Mesenchymal stem cell (in vitro differentiated cells and primary cell): ENCODE results near the gene MTUS2.

ENCODE experiments used
- DNase-seq: peaks from one replicate; pipeline ENCODE4 v3.0.0-alpha.2; 2013
- H2AFZ ChIP-seq: one replicate; pipeline ENCODE4 v1.6.1; 2013; ENCODE audit warnings: low read depth, mild to moderate bottlenecking, control low read depth, inconsistent platforms, low read length, moderate library complexity
- H2AK5ac ChIP-seq: 2 replicates; pipeline ENCODE4 v1.6.1; 2013; ENCODE audit warnings: low read length, moderate library complexity, mild to moderate bottlenecking, inconsistent platforms; ENCODE audit not compliant: severe bottlenecking
- H2BK120ac ChIP-seq: one replicate; pipeline ENCODE4 v1.6.1; 2013; ENCODE audit warnings: low read depth, mild to moderate bottlenecking, inconsistent platforms, low read length, moderate library complexity
- H2BK12ac ChIP-seq, 2 experiments: one replicate each; pipeline ENCODE4 v1.6.1; 2013; ENCODE audit warnings: inconsistent platforms in 2 of 2, low read length in 2 of 2, mild to moderate bottlenecking in 2 of 2, moderate library complexity in 2 of 2, control low read depth in 1 of 2
- H2BK15ac ChIP-seq: one replicate; pipeline ENCODE4 v1.6.1; 2013; ENCODE audit warnings: mild to moderate bottlenecking, low read depth, inconsistent platforms; ENCODE audit not compliant: poor library complexity, severe bottlenecking
- H2BK5ac ChIP-seq: 2 replicates; pipeline ENCODE4 v1.6.1; 2013; ENCODE audit warnings: low read depth, mild to moderate bottlenecking, low read length, control low read depth, inconsistent platforms; ENCODE audit not compliant: poor library complexity, severe bottlenecking
- H3K14ac ChIP-seq, 2 experiments: one replicate each; pipeline ENCODE4 v1.6.1; 2013; ENCODE audit warnings: inconsistent platforms in 2 of 2, low read length in 2 of 2, control low read depth in 1 of 2, mild to moderate bottlenecking in 1 of 2, moderate library complexity in 1 of 2
- H3K18ac ChIP-seq, 2 experiments: one replicate each; pipeline ENCODE4 v1.6.1; 2013; ENCODE audit warnings: inconsistent platforms in 2 of 2, low read length in 2 of 2, control low read depth in 1 of 2, low read depth in 1 of 2, mild to moderate bottlenecking in 1 of 2
- H3K23ac ChIP-seq, 2 experiments: one replicate each; pipeline ENCODE4 v1.6.1; 2013; ENCODE audit warnings: inconsistent platforms in 2 of 2, low read length in 2 of 2, mild to moderate bottlenecking in 2 of 2, moderate library complexity in 2 of 2, control low read depth in 1 of 2
- H3K27ac ChIP-seq: 2 replicates; pipeline ENCODE4 v1.5.1; 2013; ENCODE audit warnings: mild to moderate bottlenecking, moderate library complexity, low read length, control low read depth, inconsistent platforms; ENCODE audit not compliant: poor library complexity, severe bottlenecking
- H3K27me3 ChIP-seq, 2 experiments: 2 replicates each; pipeline versions ENCODE4 v1.6.1 to v1.7.0; 2013; ENCODE audit warnings: low read length in 2 of 2, mild to moderate bottlenecking in 2 of 2, moderate library complexity in 2 of 2, control low read depth in 1 of 2, inconsistent platforms in 1 of 2; ENCODE audit not compliant: control insufficient read depth in 1 of 2, insufficient read depth in 1 of 2
- H3K36me3 ChIP-seq, 2 experiments: 2 replicates each; pipeline versions ENCODE4 v1.6.1 to v1.7.0; 2013; ENCODE audit warnings: low read length in 2 of 2, control low read depth in 1 of 2, inconsistent platforms in 1 of 2, low read depth in 1 of 2, mild to moderate bottlenecking in 1 of 2; ENCODE audit not compliant: insufficient read depth in 2 of 2, control insufficient read depth in 1 of 2
- H3K4ac ChIP-seq, 2 experiments: one replicate each; pipeline ENCODE4 v1.6.1; 2013; ENCODE audit warnings: inconsistent platforms in 2 of 2, low read length in 2 of 2, mild to moderate bottlenecking in 2 of 2, moderate library complexity in 2 of 2, control low read depth in 1 of 2, low read depth in 1 of 2
- H3K4me1 ChIP-seq: 2 replicates; pipeline ENCODE4 v1.6.1; 2013; ENCODE audit warnings: low read depth, low read length, control low read depth; ENCODE audit not compliant: control insufficient read depth, insufficient read depth
- H3K4me2 ChIP-seq: 2 replicates; pipeline ENCODE4 v1.6.1; 2013; ENCODE audit warnings: low read length, mild to moderate bottlenecking, inconsistent platforms; ENCODE audit not compliant: poor library complexity, severe bottlenecking
- H3K4me3 ChIP-seq, 2 experiments: 2 replicates each; pipeline versions ENCODE4 v1.5.1 to v1.7.0; 2013; ENCODE audit warnings: low read length in 2 of 2, mild to moderate bottlenecking in 2 of 2, control low read depth in 1 of 2, low read depth in 1 of 2; ENCODE audit not compliant: insufficient read depth in 1 of 2
- H3K79me1 ChIP-seq: replicated peaks from 2 replicates; pipeline ENCODE4 v1.6.1; 2013; ENCODE audit warnings: mild to moderate bottlenecking, control low read depth, low read length, inconsistent platforms; ENCODE audit not compliant: poor library complexity, severe bottlenecking
- H3K9ac ChIP-seq: 2 replicates; pipeline ENCODE4 v1.7.0; 2013; ENCODE audit warnings: mild to moderate bottlenecking, low read length, moderate library complexity
- H3K9me3 ChIP-seq: 2 replicates; pipeline ENCODE4 v1.7.0; 2013; ENCODE audit warnings: mild to moderate bottlenecking, low read length; ENCODE audit not compliant: control insufficient read depth
- H4K8ac ChIP-seq: one replicate; pipeline ENCODE4 v1.6.1; 2013; ENCODE audit warnings: inconsistent platforms, mild to moderate bottlenecking, low read length, moderate library complexity
- H4K91ac ChIP-seq: one replicate; pipeline ENCODE4 v1.6.1; 2013; ENCODE audit warnings: mild to moderate bottlenecking, low read length, inconsistent platforms
- WGBS: methylation state at CpG from one replicate; pipeline ENCODE4 v1.1.7; 2013; ENCODE audit warnings: mixed read lengths; 5-methylcytosine and 5-hydroxymethylcytosine counted together

Gene MTUS2

DNA sequence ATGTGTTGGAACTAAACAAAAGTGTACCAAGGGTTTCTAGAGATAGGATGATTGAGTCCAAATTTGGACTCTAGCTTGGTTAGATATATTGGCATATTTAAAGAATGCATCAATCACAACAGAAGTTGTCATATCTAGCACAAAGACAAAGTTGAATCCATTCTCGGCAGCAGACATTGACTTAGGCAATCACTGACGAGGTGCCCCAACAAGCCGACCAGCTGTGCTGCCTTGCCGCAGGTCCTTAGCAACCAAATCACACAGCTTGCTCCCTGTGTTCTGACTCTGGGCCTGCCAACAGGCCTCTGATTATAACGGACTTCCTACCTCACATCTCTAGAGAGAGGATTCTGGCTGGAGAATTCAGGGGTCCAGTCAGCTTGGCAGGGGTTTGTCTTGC, 208.7 kb downstream of the MTUS2 start:
- Histone ChIP-seq H3K4ac (no peak overlapping the region), H3K14ac (no peak overlapping the region), H2AFZ (no peak overlapping the region), H2AK5ac (no peak overlapping the region), H3K23ac (no peak overlapping the region), H3K18ac (no peak overlapping the region), H3K27ac (no peak overlapping the region), H4K91ac (no peak overlapping the region), H4K8ac (no peak overlapping the region), H3K9me3 (peaks cover 7% of the 10 kb centered on the region), H3K79me1 (no peaks in the 10 kb centered on the region), H2BK15ac (no peak overlapping the region), H2BK120ac (no peak overlapping the region), H2BK5ac (no peak overlapping the region), H3K36me3 (no peaks in the 10 kb centered on the region), H3K9ac (no peak overlapping the region), H3K4me1 (no peaks in the 10 kb centered on the region), H3K27me3 (no peaks in the 10 kb centered on the region), H2BK12ac (no peak overlapping the region), H3K4me3 (no peak overlapping the region), H3K4me2 (no peak overlapping the region)
- 89% methylated on average over 4 of the region's 5 CpGs for WGBS
- DNase-seq = no peak

DNA sequence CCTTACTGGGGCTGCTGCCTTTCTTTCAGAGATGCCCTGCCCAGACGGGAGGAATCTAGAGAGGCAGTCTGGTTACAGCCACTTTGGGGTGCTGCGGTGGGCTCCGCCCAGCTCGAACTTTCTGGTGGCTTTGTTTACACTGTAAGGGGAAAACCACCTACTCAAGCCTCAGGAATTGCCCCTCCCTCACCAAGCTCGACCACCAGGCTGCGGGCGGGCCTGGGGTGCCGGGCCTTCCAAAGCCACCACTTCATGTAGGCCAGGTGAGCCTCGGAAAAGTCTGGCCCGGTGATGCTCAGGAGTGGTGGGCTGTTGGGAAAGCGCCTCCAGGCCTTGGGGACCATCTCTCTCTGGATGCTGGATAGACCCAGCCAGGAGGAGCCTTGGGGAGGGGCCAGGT, 218.6 kb downstream of the MTUS2 start:
- Histone ChIP-seq H3K14ac (no peak overlapping the region), H3K4ac (no peak overlapping the region), H3K18ac (no peak overlapping the region), H2BK15ac (no peak overlapping the region), H3K9ac (no peak overlapping the region), H3K4me3 (no peak overlapping the region), H3K27me3 (no peaks in the 10 kb centered on the region), H3K79me1 (no peaks in the 10 kb centered on the region), H2AK5ac (no peak overlapping the region), H2BK120ac (no peak overlapping the region), H3K4me2 (no peak overlapping the region), H3K36me3 (no peaks in the 10 kb centered on the region), H3K9me3 (no peaks in the 10 kb centered on the region), H3K27ac (no peak overlapping the region), H4K91ac (no peak overlapping the region), H3K4me1 (no peaks in the 10 kb centered on the region), H2BK12ac (no peak overlapping the region), H2BK5ac (no peak overlapping the region), H3K23ac (no peak overlapping the region), H4K8ac (no peak overlapping the region), H2AFZ (no peak overlapping the region)
- no peak for DNase-seq
- WGBS = 93% methylated on average over 11 of the region's 11 CpGs

DNA sequence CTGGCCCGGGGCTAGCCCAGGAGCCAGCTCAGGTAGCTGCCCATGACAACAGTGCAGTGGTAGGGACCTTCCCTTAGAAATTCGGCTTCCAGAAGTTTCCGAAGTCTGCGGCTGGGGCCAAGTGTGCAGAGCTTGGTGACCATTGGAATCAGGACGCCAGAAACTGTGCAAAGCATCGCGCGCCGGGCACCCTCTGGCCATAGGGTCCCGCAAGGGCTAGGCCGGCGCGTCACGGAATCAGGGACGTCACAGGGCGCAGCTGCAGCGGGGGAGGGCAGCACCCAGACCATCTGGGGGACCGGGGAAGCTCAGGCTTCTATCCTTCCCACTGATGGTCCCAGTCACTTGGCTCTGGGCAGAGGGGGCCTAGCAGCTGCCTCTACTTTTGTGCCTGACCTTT, 219.1 kb downstream of the MTUS2 start:
- Histone ChIP-seq H2BK12ac (no peak overlapping the region), H4K91ac (no peak overlapping the region), H3K9me3 (no peaks in the 10 kb centered on the region), H3K79me1 (no peaks in the 10 kb centered on the region), H4K8ac (no peak overlapping the region), H3K23ac (no peak overlapping the region), H2BK120ac (no peak overlapping the region), H3K4me3 (no peak overlapping the region), H3K36me3 (no peaks in the 10 kb centered on the region), H2AFZ (no peak overlapping the region), H3K27me3 (no peaks in the 10 kb centered on the region), H2AK5ac (no peak overlapping the region), H3K18ac (no peak overlapping the region), H3K27ac (no peak overlapping the region), H2BK15ac (no peak overlapping the region), H2BK5ac (no peak overlapping the region), H3K9ac (no peak overlapping the region), H3K4ac (no peak overlapping the region), H3K14ac (no peak overlapping the region), H3K4me1 (no peaks in the 10 kb centered on the region), H3K4me2 (no peak overlapping the region)
- no peak for DNase-seq
- 83% methylated on average over 17 of the region's 18 CpGs for WGBS

DNA sequence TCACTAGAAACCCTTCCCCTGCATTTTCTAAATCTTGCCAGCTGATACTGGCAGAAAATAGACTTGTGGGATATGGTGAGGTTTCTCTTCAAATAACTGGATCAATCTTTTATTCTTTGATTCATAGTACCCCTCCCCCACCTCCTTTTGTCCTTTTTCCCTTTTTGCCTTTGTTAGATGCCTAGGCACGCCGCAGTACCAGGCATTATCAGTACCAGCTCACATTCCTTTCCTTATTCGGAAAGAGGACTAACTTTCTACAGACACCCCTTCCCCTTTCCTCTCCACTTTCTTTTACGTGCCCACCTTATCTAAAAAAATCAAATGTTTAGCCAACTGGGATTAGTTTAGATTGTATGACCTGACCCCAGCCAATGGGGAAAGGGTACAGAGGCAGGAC, 226.4 kb downstream of the MTUS2 start:
- Histone ChIP-seq H2AK5ac (no peak overlapping the region), H2BK15ac (no peak overlapping the region), H3K14ac (no peak overlapping the region), H2BK120ac (no peak overlapping the region), H3K27me3 (no peaks in the 10 kb centered on the region), H3K9me3 (peaks cover 10% of the 10 kb centered on the region), H4K91ac (no peak overlapping the region), H3K4me1 (no peaks in the 10 kb centered on the region), H4K8ac (no peak overlapping the region), H3K9ac (no peak overlapping the region), H2AFZ (no peak overlapping the region), H3K18ac (no peak overlapping the region), H3K4me3 (no peak overlapping the region), H3K36me3 (no peaks in the 10 kb centered on the region), H3K4ac (no peak overlapping the region), H3K23ac (no peak overlapping the region), H3K79me1 (no peaks in the 10 kb centered on the region), H3K27ac (no peak overlapping the region), H2BK5ac (no peak overlapping the region), H3K4me2 (no peak overlapping the region), H2BK12ac (no peak overlapping the region)
- WGBS = 33% methylated on average over 2 of the region's 4 CpGs
- DNase-seq = no peak
